ENCODE results near the gene NIPBL.
"Not testable (repeated sequence)": the region's sequence is repeated elsewhere in the genome, so short reads cannot be mapped to it uniquely, and the experiment has no call there.

DNA sequence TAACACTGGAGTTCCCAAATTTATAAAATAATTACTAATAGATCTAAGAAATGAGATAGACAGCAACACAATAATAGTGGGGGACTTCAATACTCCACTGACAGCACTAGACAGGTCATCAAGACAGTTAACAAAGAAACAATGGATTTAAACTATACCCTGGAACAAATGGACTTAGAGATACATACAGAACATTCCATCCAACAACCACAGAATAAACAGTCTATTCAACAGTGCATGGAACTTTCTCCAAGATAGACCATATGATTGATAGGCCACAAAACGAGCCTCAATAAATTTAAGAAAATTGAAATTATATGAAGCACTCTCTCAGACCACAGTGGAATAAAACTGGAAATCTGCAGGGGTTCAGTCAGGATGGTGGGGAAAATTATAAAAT, 209.5 kb downstream of the NIPBL start:
- not testable (repeated sequence) for TF ChIP-seq FOXK2 (IDR thresholded peaks at IDR 0.05); LEF1 (IDR thresholded peaks at IDR 0.05; ENCODE audit: borderline replicate concordance)

All from HEK293T (cell line).